Omental fat pad (tissue), 4 donors: Measurements from ENCODE around the gene HSD17B4. TPM values are rescaled to one million over a fixed set of nuclear protein-coding genes. Genes with fewer than 3 reads are reported as not detected.
"Not testable (repeated sequence)": the region's sequence is repeated elsewhere in the genome, so short reads cannot be mapped to it uniquely, and the experiment has no call there.

Experiments used
- ATAC-seq: fragments of 150-250 bp; one replicate; pipeline ENCODE4 v1.9.1; 2016; ENCODE audit warnings: mild to moderate bottlenecking, moderate library complexity; ENCODE audit not compliant: low FRiP score
- DNase-seq: peaks from one replicate; pipeline ENCODE4 v3.0.0-alpha.2; 2019; ENCODE audit warnings: low spot score
- total RNA-seq, 4 donors: library from RNA; depleted of rRNA; stranded (reverse); fragments of >200 nt; gene quantifications; one replicate each; pipeline ENCODE4 v1.1.0, GENCODE V29; 2016
- TF ChIP-seq, protein P1 (sequence below), 3 donors: fragments of 450-650 bp; IDR thresholded peaks; one replicate each; pipeline ENCODE4 v1.5.1; 2016 to 2017; ENCODE audit warnings: antibody characterized with exemption in 3 of 3, mild to moderate bottlenecking in 3 of 3, moderate library complexity in 2 of 3

The HSD17B4 gene
- total RNA-seq, 4 donors from 2014 or later = 159 to 225 (median 220) TPM

DNA sequence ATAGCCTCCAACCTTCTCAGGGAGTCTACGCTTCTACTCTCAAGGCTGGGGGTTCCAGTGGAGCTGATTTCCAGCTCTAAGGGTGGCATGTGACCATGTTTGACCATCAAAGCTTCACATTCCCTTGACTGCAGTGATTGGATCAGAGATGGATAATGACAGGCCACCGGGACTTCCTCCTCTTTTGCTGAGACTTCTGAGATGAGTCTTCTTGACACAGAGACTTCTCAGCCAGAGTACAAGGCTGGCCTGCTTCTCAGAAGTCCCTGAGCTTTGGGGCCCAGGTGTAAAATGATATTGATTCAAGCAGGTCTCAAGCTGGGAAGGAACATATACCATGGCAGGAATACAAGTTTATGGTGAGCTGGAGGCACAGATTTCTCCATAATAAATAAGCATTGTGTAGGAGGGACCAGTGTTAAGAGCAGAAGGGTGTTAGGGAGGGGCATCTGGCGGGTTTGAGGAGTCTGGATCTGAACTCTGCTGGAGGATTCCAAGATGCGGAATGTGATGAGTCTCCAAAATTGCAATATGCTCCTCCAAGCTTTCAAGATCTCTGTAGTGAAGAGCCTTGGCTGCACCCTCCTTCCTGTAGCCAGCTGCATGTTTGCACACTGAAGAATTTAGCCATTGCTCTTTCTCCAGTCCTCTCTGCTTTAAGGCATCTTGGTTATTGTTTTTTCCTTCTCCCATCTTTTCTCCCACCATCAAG, 41.7 kb upstream of the HSD17B4 start:
- DNase-seq = no peak
- TF ChIP-seq, protein P1, sequence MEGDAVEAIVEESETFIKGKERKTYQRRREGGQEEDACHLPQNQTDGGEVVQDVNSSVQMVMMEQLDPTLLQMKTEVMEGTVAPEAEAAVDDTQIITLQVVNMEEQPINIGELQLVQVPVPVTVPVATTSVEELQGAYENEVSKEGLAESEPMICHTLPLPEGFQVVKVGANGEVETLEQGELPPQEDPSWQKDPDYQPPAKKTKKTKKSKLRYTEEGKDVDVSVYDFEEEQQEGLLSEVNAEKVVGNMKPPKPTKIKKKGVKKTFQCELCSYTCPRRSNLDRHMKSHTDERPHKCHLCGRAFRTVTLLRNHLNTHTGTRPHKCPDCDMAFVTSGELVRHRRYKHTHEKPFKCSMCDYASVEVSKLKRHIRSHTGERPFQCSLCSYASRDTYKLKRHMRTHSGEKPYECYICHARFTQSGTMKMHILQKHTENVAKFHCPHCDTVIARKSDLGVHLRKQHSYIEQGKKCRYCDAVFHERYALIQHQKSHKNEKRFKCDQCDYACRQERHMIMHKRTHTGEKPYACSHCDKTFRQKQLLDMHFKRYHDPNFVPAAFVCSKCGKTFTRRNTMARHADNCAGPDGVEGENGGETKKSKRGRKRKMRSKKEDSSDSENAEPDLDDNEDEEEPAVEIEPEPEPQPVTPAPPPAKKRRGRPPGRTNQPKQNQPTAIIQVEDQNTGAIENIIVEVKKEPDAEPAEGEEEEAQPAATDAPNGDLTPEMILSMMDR (IDR thresholded peaks at IDR 0.05) = no peak
- peak; percentile 38 for ATAC-seq

DNA sequence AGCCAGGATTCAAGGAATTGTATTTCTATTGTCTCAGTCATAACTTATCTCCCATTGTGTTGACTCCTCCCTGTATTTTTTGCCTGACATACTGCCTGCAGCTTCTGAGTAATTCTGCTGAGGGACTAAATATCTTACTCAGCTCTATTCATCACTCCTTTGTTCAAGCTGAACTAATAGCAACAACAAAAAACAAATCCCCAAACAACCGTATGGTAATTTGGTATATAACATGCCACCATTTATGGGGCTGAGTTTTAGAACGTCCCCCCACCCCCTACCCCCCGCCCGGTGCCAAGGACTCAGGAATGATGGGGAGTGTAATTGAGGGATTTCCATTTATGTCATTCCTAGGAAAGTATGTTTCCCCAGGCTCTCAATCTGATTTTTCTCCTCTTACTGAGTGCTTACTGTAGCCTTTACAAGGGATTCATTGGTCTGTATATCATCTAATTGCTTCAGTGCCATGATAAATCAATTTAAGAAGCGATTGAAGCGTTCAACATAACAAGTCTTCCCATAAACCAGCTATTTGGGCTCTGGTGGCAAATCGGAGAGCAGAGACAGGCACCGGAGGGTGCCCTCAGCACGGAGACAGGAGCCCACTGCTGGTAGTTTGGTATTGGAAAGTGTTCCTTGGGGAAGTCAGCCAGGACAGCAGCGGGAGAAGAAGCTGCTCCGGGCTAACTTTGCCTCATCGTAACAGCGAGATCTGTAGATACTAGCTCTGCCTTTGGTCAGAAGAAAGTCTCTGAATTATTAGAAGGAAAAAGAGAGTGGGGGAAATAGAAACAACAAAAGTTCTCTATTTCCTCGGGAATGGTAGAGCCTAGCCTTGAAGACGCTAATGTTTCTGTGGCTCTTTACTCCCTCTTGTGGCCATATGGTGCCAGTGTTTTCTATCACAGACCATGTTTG, 40.7 kb upstream of the HSD17B4 start:
- DNase-seq (no peak), ATAC-seq (peak; percentile 83)
- TF ChIP-seq, protein P1 (IDR thresholded peaks at IDR 0.05) = peak in 2 of 3 donors; percentile 31 to 92

DNA sequence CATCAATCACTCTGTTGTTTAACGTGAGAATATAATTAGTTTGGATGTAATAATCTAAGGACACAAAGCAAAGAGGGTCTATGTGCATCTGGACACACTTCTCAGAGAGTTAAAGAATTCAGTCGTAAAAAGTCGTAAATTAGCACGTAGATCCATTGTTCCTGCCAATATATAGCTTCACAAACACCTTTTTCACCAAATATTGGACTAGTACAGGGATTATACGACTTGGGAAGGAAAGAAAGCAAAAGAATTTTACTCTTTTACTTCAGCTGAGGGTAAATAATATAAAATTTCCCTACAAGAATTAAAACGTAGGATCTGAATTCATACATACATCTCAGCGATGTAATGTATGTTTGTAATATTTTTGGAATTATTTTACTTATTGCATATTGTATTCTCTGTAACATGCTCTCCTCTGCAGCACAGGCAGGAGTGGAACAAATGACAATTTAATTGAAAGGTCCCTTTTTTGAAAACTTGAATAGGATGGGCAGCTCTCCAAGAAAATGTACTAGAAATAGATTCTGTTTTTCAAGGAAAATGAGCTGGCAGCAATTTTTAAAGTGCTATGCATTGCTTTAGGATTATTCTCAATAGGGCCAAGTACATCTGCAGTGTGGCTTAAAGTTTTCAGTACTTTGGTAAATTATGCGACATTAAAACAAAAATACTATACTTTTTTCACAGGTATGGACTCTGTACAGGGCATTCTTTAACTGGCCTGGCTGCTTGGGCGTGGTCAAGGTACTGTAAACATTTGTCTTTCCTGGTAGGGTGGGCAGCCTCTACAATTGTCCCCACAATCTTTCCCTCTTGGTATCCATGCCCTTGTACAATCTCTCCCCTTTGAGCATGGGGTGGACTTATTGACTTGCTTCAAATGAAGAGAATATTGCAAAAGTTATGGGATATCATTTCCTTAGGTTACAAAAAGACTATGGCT, 39.7 kb upstream of the HSD17B4 start:
- no peak for DNase-seq
- TF ChIP-seq, protein P1 (IDR thresholded peaks at IDR 0.05) = no peak
- ATAC-seq = no peak

DNA sequence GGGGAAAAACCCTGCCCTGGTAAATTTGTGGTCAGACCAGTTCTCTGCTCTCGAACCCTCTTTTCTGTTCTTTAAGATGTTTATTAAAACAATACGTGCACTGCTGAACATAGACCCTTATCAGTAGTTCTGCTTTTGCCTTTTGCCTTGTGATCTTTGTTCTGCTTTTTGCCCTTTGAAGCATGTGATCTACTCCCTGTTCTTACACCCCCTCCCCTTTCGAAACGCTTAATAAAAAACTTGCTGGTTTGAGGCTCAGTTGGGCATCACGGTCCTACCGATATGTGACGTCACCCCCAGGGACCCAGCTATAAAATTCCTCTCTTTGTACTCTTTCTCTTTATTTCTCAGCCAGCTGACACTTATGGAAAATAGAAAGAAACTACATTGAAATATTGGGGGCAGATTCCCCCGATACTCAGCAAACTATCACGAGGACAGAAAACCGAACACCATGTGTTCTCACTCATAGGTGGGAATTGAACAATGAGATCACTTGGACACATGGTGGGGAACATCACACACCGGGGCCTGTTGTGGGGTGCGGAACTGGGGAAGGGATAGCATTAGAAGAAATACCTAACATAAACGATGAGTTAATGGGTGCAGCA, 38.1 kb upstream of the HSD17B4 start:
- DNase-seq, ATAC-seq: not testable (repeated sequence)

DNA sequence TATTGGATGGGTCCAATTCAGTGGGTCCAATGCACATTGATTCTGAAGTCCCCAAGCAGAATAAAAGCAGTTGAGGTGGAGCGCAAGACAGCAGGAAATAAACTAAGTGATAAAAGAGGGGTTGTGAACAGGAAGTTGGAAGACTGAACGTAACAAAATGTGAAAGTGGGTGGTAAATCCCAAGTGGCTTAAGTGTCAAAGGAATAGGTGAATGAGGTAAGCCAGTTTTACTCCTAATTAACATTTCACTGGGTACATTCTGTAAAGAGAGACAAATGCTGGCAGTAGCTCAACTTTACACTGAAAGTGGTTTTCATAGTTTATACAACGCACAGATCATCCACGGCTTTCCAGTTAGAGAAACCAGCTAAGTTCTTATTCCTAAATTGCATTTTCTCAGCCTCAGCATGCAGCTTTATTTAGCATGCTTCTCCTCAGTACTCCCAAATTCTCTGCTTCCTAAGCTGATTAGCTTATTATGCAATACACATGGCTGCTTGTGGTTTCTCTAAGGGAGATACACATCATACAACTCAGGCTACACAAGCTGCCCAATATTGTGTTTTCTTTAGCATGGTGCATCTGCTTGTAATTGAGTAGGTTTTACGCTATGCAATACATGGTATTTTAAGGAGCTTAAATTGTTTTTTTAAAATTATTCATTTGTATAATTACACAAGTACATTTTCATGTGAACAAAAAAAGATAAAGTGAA, 34.2 kb upstream of the HSD17B4 start:
- DNase-seq (no peak), ATAC-seq (peak; percentile 60)
- TF ChIP-seq, protein P1 (IDR thresholded peaks at IDR 0.05) = no peak

DNA sequence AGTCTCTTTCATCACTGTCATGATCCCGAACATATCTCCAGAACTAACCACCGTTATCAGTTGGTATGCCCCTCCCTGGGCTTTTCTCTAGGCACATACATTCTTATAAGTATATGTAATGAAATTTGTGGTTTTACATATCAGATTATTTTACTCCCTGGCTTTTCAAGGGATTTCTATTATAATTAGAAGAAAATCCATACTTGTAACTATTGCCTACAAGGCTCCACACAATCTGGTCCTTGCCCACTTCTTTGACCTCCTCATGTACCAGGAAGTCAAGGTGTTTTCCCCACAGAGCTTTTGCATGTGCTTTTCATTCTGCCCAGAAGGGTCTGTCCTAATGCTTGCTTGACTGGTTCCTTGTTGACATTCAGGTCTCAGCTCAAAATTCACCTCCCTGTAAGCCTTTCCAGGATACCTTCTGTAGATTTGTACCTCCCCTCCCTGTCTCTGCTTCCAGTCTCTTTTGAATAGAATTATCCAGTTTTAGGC, 33.6 kb upstream of the HSD17B4 start:
- DNase-seq (no peak), ATAC-seq (peak; percentile 53)
- TF ChIP-seq, protein P1 (IDR thresholded peaks at IDR 0.05) = no peak
